K562 (cell line): ENCODE data around the gene FBLN7. TPM values are rescaled to one million over a fixed set of nuclear protein-coding genes. Genes with fewer than 3 reads are reported as not detected.

ENCODE experiments used
- E2F3 ChIP-seq: fragments of 250-450 bp; sonication (Bioruptor Pico); IDR thresholded peaks from 2 replicates; pipeline ENCODE4 v1.4.0; 2020; ENCODE audit warnings: mild to moderate bottlenecking
- EHMT2 ChIP-seq: fragments of 450-650 bp; IDR thresholded peaks from 2 replicates; pipeline ENCODE4 v1.6.1; 2018; ENCODE audit warnings: antibody characterized with exemption
- GATA2 ChIP-seq: sonication (generic); formaldehyde crosslinking; IDR thresholded peaks from 2 replicates; pipeline ENCODE4 v1.4.0; 2020; ENCODE audit warnings: mild to moderate bottlenecking, missing genetic modification reagents
- MGA ChIP-seq: fragments of 450-650 bp; IDR thresholded peaks from 2 replicates; pipeline ENCODE4 v1.6.1; 2016; ENCODE audit warnings: mild to moderate bottlenecking, moderate library complexity
- MTA2 ChIP-seq: fragments of 450-650 bp; IDR thresholded peaks from 2 replicates; pipeline ENCODE4 v1.6.1; 2016; ENCODE audit warnings: low read depth
- NFIC ChIP-seq: fragments of 450-650 bp; IDR thresholded peaks from 2 replicates; pipeline ENCODE4 v1.6.1; 2017; ENCODE audit warnings: mild to moderate bottlenecking, inconsistent platforms
- NFIX ChIP-seq: fragments of 250-450 bp; sonication (Bioruptor Pico); IDR thresholded peaks from 2 replicates; pipeline ENCODE4 v1.4.0; 2020; ENCODE audit warnings: low read depth, mild to moderate bottlenecking, moderate library complexity
- PREB ChIP-seq: sonication (generic); formaldehyde crosslinking; IDR thresholded peaks from 2 replicates; pipeline ENCODE4 v1.8.1; 2023; ENCODE audit warnings: mild to moderate bottlenecking, missing genetic modification reagents
- RAD51 ChIP-seq: fragments of 450-650 bp; IDR thresholded peaks from 2 replicates; pipeline ENCODE4 v1.7.1; 2016; ENCODE audit warnings: low read depth, mild to moderate bottlenecking, borderline replicate concordance
- SETDB1 ChIP-seq: IDR thresholded peaks from one replicate; pipeline ENCODE4 v1.6.1; 2012; ENCODE audit warnings: low read length, control low read depth, inconsistent platforms
- SMARCE1 ChIP-seq: fragments of 450-650 bp; IDR thresholded peaks from 2 replicates; pipeline ENCODE4 v1.7.1; 2016; ENCODE audit warnings: mild to moderate bottlenecking
- VEZF1 ChIP-seq: fragments of 200-800 bp; sonication (Bioruptor generic); IDR thresholded peaks from 2 replicates; pipeline ENCODE4 v1.6.1; 2017; ENCODE audit warnings: missing genetic modification characterization, missing compliant biosample characterization
- ZNF217 ChIP-seq: sonication (generic); formaldehyde crosslinking; IDR thresholded peaks from 2 replicates; pipeline ENCODE4 v1.8.0; 2022; ENCODE audit warnings: mild to moderate bottlenecking, missing genetic modification reagents
- ZNF444 ChIP-seq: fragments of 250-450 bp; sonication (Bioruptor Pico); IDR thresholded peaks from 2 replicates; pipeline ENCODE4 v1.4.0; 2020; ENCODE audit warnings: mild to moderate bottlenecking, moderate library complexity
- ZNF766 ChIP-seq: fragments of 200-800 bp; sonication (Bioruptor generic); conservative IDR thresholded peaks from 2 replicates; pipeline ENCODE4 v1.6.1; 2016; ENCODE audit warnings: missing genetic modification characterization, missing compliant biosample characterization
- polyA plus RNA-seq, 8 experiments: library from polyadenylated mRNA; depleted of rRNA in 4 of 8; stranded (reverse) in 5 of 8; unstranded in 3 of 8; fragments of >200 nt; fragmentation: Nextera tagmentation in 2 of 8; fragmentation: Illumina TruSeq in 1 of 8; extraction: Ambion mirVana in 2 of 8; extraction: Trizol in 1 of 8; gene quantifications; 2 replicates each; pipeline versions ENCODE4 v1.2.1 to v1.2.3, GENCODE V29; 2011 to 2014; ENCODE audit warnings: inconsistent platforms in 1 of 8, missing spikeins in 1 of 8
- total RNA-seq, 7 experiments: library from RNA; depleted of rRNA in 6 of 7; stranded (reverse); fragments of >200 nt in 6 of 7; fragmentation: Illumina TruSeq in 2 of 7; extraction: Trizol in 2 of 7; gene quantifications; 2 replicates each; pipeline versions ENCODE4 v1.2.1 to v1.2.3, GENCODE V29; 2011 to 2021; ENCODE audit warnings: low replicate concordance in 1 of 7

FBLN7 gene
- total and polyA plus RNA-seq, 9 of the 15 experiments (the other 6 are each of a cell fraction or from before 2014, with no cell fraction given) = 0.13 TPM; not detected in 8

- peak; percentile 16; the same call in 1 of the 2 replicates for TF ChIP-seq MGA
- TF ChIP-seq RAD51 = no peak
- peak; percentile 56; the same call in 1 of the 2 replicates for TF ChIP-seq GATA2
- TF ChIP-seq ZNF217 (CRISPR knock-in tag) = no peak
- peak; percentile 78 for TF ChIP-seq SMARCE1
- peak; percentile 40; the same call in 1 of the 2 replicates for TF ChIP-seq VEZF1
- no peak for TF ChIP-seq NFIC
- TF ChIP-seq MTA2 = peak; percentile 64
- no peak for TF ChIP-seq ZNF444 (CRISPR knock-in tag)
- no peak for TF ChIP-seq SETDB1
- TF ChIP-seq PREB = no peak
- TF ChIP-seq EHMT2 = peak; percentile 61; the same call in 1 of the 2 replicates
- no peak for TF ChIP-seq NFIX (CRISPR knock-in tag)
- TF ChIP-seq E2F3 = no peak
- TF ChIP-seq ZNF766 = peak; percentile 41; the same call in 1 of the 2 replicates
Measured at GRCh38 chr2:112108178-112108832, 29.9 kb upstream of the FBLN7 start (continued).
